ENCODE measurements around the gene STAG1. TPM values are rescaled to one million over a fixed set of nuclear protein-coding genes. Genes with fewer than 3 reads are reported as not detected.

STAG1 gene
- total and polyA plus RNA-seq, 9 of the 15 experiments (the other 6 are each of a cell fraction or from before 2014, with no cell fraction given) = 2.7 to 17.7 (median 8.8) TPM

- no peaks in the 10 kb centered on the region for H3K27me3 ChIP-seq (ENCODE audit: control insufficient read depth in 2 of 2, insufficient read depth in 2 of 2, low read length in 2 of 2)
- BruUV-seq (replicated peaks) = no TSS peak
Measured at GRCh38 chr3:136734382-136735070, 17.7 kb downstream of the STAG1 start.

More at GRCh38 chr3:136734382-136735070, 17.7 kb downstream of the STAG1 start:
- Histone ChIP-seq H3K36me3 (ENCODE audit: control insufficient read depth, insufficient read depth, low read length) (0 out of 3 replicates have a peak, but pooled peaks cover 2% of the 10 kb centered on the region), H3K9ac (ENCODE audit: insufficient read depth in 1 of 2, low read depth in 2 of 2, low read length in 2 of 2) (no peak overlapping the region), H2AFZ (ENCODE audit: low read depth, low read length) (no peak overlapping the region), H3K27ac (ENCODE audit: extremely low read depth, low read depth, low read length) (no peak overlapping the region), H3K4me1 (replicated peaks in 1 of 2; ENCODE audit: control insufficient read depth in 2 of 2, insufficient read depth in 2 of 2, low read length in 2 of 2) (no peaks in the 10 kb centered on the region; a peak in 1 of 5 replicates), H3K79me2 (ENCODE audit: control insufficient read depth, insufficient read depth, low read length) (peaks cover 53% of the 10 kb centered on the region), H3K9me3 (replicated peaks; ENCODE audit: control insufficient read depth, insufficient read depth, low read depth, low read length) (no peaks in the 10 kb centered on the region), H3K4me2 (ENCODE audit: insufficient read depth, low read length) (no peak overlapping the region), H3K4me3 (no peak overlapping the region), H4K20me1 (replicated peaks; ENCODE audit: control insufficient read depth, insufficient read depth, low read length) (no peaks in the 10 kb centered on the region), H3K9me1 (ENCODE audit: control insufficient read depth, insufficient read depth, low read length) (no peaks in the 10 kb centered on the region)
- ChIA-PET POLR2A (no interaction called here), CTCF (ENCODE audit: low intra/inter-chr PET ratio) (no interaction called here)
- in situ Hi-C loops (cut with MboI) (no loop called here), intact Hi-C loops (cut with micrococcal nuclease) (no loop called here)
- 65% methylated on average over 3 of the region's 3 CpGs for WGBS (ENCODE audit: insufficient coverage, low coverage, missing lambda C conversion rate)
- no peak for ATAC-seq
- FAIRE-seq = no peak
- DNase-seq (ENCODE audit: extremely low read depth in 1 of 4, low spot score in 3 of 4) = no peak
- TF ChIP-seq NFXL1 (CRISPR knock-in tag; IDR thresholded peaks at IDR 0.05) (no peak), ZNF740 (CRISPR knock-in tag; IDR thresholded peaks at IDR 0.05) (no peak), ZNF740 (tag; IDR thresholded peaks at IDR 0.05) (no peak), CTCF (IDR thresholded peaks at IDR 0.05 in 2 of 3, conservative IDR thresholded peaks at IDR 0.05 in 1 of 3; ENCODE audit: insufficient read depth in 2 of 3, low read depth in 1 of 3, low read length in 3 of 3) (0 out of 6 replicates have a peak, but pooled peaks of 1 of the 3 experiments have one; percentile 10), GABPA (tag; conservative IDR thresholded peaks at IDR 0.05; ENCODE audit: low read depth) (no peak), ZNF717 (CRISPR knock-in tag; IDR thresholded peaks at IDR 0.05) (no peak), E2F6 (IDR thresholded peaks at IDR 0.05; ENCODE audit: borderline replicate concordance in 1 of 2, extremely low read depth in 1 of 2, insufficient read depth in 1 of 2, insufficient read length in 1 of 2, low read depth in 1 of 2, low read length in 1 of 2, poor library complexity in 1 of 2, severe bottlenecking in 1 of 2) (no peak)

Data from K562 (cell line).